WTC11 (cell line): ENCODE data around the gene SYNPO2.

ENCODE experiments used
- CTCF ChIP-seq: fragments of 200-600 bp; IDR thresholded peaks from 2 replicates; pipeline ENCODE4 v1.8.0; 2022; ENCODE audit warnings: antibody characterized with exemption
- E2F5 ChIP-seq: sonication (generic); formaldehyde crosslinking; IDR thresholded peaks from 2 replicates; pipeline ENCODE4 v1.8.1; 2022; ENCODE audit warnings: mild to moderate bottlenecking, moderate library complexity, missing genetic modification reagents
- ETV6 ChIP-seq: sonication (generic); formaldehyde crosslinking; IDR thresholded peaks from 2 replicates; pipeline ENCODE4 v1.8.1; 2022; ENCODE audit warnings: mild to moderate bottlenecking, missing genetic modification reagents
- USF2 ChIP-seq: sonication (generic); formaldehyde crosslinking; IDR thresholded peaks from 2 replicates; pipeline ENCODE4 v1.8.1; 2023; ENCODE audit warnings: mild to moderate bottlenecking, missing genetic modification reagents, moderate library complexity
- TF ChIP-seq, protein P1 (sequence below): sonication (generic); formaldehyde crosslinking; IDR thresholded peaks from 2 replicates; pipeline ENCODE4 v1.8.1; 2023; ENCODE audit warnings: mild to moderate bottlenecking, moderate library complexity, missing genetic modification reagents

DNA sequence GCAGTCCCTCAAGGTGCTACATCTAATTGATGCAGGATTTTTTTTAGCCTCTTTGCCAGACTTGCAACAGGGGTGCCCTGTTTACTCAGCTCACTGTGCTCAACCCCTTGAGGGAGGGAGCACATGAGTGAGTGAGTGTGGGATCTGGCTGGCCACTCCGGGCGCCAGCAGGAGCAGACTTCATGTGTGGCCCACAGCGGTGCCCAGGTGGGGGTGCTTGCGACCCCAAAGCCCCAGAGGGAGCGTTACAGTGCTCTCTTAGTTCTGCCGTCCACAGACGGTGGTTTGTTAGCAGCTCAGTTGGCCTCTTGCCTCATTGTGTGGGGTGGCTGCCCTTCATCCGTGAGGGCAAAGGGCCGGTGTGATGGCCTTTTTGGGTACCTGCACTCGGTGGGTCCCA is 165.3 kb downstream of the SYNPO2 start:
- TF ChIP-seq USF2 (CRISPR knock-in tag) (no peak), CTCF (no peak), E2F5 (no peak), ETV6 (CRISPR knock-in tag) (no peak)
- TF ChIP-seq, protein P1, sequence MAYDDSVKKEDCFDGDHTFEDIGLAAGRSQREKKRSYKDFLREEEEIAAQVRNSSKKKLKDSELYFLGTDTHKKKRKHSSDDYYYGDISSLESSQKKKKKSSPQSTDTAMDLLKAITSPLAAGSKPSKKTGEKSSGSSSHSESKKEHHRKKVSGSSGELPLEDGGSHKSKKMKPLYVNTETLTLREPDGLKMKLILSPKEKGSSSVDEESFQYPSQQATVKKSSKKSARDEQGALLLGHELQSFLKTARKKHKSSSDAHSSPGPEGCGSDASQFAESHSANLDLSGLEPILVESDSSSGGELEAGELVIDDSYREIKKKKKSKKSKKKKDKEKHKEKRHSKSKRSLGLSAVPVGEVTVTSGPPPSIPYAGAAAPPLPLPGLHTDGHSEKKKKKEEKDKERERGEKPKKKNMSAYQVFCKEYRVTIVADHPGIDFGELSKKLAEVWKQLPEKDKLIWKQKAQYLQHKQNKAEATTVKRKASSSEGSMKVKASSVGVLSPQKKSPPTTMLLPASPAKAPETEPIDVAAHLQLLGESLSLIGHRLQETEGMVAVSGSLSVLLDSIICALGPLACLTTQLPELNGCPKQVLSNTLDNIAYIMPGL (CRISPR knock-in tag) = no peak
